GM13976 (cell line): ENCODE results near the gene FAM193B.

Experiments used
- DNase-seq: peaks from one replicate; pipeline ENCODE4 v3.0.0; 2012; ENCODE audit warnings: low spot score
- CTCF ChIP-seq: IDR thresholded peaks from 2 replicates; pipeline ENCODE4 v1.5.1; 2012; ENCODE audit warnings: borderline replicate concordance, mild to moderate bottlenecking; ENCODE audit not compliant: insufficient read depth; ENCODE audit errors: extremely low read depth, missing control alignments, control extremely low read depth
- in situ Hi-C: fragments of 300-500 bp; cut with MboI; formaldehyde crosslinking; loops from one replicate; pipeline ENCODE4 v1.12.0; 2022; ENCODE audit warnings: low sequenced_read_pairs, mixed read lengths, inconsistent platforms; ENCODE audit not compliant: unreplicated experiment

The FAM193B gene

GRCh38 chr5:177554474-177555111 lies at the start of gene FAM193B:
Gene FAM193B (minus strand): TSS chr5:177554563. CDS start chr5:177554458, 105 bp downstream.
- no peak for TF ChIP-seq CTCF
- DNase-seq: peak; percentile 99
- in situ Hi-C loops: no loop called here

- in situ Hi-C loops: loop anchor here (25.0 kb wide), 1 partner anchor 458 kb away; no protein-coding TSS in a partner anchor
- TF ChIP-seq CTCF: no peak
- no peak for DNase-seq
Measured at GRCh38 chr5:177604116-177604521, 49.8 kb upstream of the FAM193B start.

GRCh38 chr5:177603631-177604030 lies 49.3 kb upstream of the FAM193B start:
- no peak for TF ChIP-seq CTCF
- no peak for DNase-seq
- in situ Hi-C loops: loop anchor here (25.0 kb wide), 1 partner anchor 459 kb away; no protein-coding TSS in a partner anchor

GRCh38 chr5:177602458-177602830 lies 48.1 kb upstream of the FAM193B start:
- no peak for TF ChIP-seq CTCF
- DNase-seq: no peak
- in situ Hi-C loops: loop anchor here (25.0 kb wide), 1 partner anchor 460 kb away; no protein-coding TSS in a partner anchor

- TF ChIP-seq CTCF: no peak
- DNase-seq: no peak
- in situ Hi-C loops: loop anchor here (25.0 kb wide), 1 partner anchor 460 kb away; no protein-coding TSS in a partner anchor
Measured at GRCh38 chr5:177601577-177602457, 47.5 kb upstream of the FAM193B start.

- DNase-seq: no peak
- TF ChIP-seq CTCF: no peak
- in situ Hi-C loops: loop anchor here (25.0 kb wide), 1 partner anchor 461 kb away; no protein-coding TSS in a partner anchor
Measured at GRCh38 chr5:177601126-177601525, 46.8 kb upstream of the FAM193B start.
